ENCODE results near the gene RYR2. TPM values are rescaled to one million over a fixed set of nuclear protein-coding genes. Genes with fewer than 3 reads are reported as not detected.

The RYR2 gene
- total RNA-seq (2014; rRNA removed; shearing (Covaris generic)) = 3.6 and 4.7 TPM in 2 replicates
- 4.0 and 4.1 TPM in 2 replicates for polyA plus RNA-seq (2014; cell fraction: nucleus; rRNA removed)

DNA sequence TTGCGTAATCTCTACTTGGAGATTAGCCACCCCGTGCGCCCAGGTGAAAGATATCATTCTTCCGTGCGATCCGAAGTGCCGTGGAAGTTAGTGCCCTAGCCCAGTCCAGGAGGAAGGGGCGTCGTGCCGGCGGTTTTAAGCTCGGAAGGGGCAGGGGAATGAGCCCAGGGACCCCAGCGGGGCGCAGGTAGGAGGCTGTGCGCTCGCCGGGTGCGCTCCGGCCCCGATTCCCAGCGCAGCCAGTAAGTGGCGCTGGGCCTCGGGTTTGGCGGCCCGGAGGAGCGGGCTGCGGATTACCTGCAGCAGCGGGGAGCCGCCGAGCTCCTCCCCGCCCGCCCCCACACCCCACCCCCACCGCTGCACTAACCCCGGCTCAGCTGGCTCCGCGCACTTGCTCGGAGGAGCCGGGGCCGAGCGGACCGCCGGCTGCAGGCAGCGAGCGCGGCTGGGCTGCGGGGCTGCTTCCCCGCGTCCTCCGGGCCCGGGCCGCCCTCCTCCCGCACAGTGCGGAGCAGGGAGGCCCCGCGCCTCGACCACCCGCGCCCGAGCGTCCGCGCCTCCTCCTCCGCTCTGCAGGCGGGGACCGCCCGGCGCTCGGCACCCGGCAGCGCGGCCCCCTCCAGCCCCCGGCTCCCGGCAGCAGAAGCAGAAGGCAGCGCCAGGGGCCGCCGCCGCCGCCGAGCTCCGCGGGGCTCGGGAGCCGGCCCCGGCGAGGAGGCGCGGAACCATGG, at the start of gene RYR2:
RYR2 (plus strand) TSS at position 390 of the 731 bp plus-strand sequence; CDS start at position 728, 338 bp downstream.
- DNase-seq (ENCODE audit: extremely low read depth, low read depth) = peak; percentile 28

DNA sequence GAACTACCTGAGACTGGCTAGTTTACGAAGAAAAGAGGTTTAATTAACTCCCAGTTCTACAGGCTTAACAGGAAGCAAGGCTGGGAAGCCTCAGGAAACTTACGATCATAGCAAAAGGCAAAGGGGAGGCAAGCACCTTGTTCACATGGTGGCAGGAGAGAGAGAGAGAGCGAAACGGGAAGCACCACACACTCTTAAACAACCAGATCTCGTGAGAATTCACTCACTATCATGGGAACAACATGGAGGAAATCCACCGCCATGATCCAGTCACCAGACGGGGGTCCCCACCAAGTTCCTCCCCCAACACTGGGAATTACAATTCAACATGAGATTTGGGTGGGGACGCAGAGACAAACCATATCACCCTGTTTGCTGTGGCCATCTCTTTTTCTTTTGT, 49.5 kb upstream of the RYR2 start:
- no peak for DNase-seq (ENCODE audit: extremely low read depth, low read depth)

DNA sequence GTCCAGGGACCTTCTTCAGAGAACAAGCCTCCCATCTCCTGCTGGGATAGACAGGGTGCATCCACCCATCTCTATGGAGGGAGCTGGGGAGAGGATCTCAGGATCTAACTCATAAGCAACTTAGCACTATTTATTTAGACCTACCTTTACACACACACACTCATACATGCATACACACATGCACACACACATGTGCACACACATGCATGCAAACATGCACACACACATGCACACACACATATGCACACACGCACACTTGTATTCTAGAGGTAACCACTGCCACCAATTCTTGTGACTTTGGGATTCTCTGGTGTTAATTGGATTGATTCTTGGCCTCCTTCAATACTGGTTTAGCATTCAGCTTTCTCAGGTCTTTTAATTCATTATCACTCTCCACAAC, 47.5 kb upstream of the RYR2 start:
- DNase-seq (ENCODE audit: extremely low read depth, low read depth) = no peak

DNA sequence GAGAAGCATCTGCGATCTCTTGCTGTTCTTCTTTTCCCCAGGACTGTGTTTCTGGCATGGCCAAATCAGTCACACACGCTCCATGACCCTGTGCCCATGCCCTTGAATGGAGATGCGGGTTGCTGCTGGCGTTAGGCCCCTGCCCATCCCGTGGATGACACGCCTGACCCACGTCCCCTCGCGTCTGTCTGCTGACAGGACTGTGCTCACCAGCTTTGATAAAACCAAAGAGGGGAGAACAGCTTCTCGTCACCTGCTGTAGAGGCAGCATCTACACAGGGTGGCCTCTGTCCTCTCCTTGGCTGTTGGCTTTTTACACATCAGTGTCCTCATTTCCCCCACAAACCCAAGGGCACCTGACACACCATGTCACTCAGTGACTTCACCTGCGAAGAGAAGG, 44.6 kb upstream of the RYR2 start:
- DNase-seq (ENCODE audit: extremely low read depth, low read depth) = no peak

DNA sequence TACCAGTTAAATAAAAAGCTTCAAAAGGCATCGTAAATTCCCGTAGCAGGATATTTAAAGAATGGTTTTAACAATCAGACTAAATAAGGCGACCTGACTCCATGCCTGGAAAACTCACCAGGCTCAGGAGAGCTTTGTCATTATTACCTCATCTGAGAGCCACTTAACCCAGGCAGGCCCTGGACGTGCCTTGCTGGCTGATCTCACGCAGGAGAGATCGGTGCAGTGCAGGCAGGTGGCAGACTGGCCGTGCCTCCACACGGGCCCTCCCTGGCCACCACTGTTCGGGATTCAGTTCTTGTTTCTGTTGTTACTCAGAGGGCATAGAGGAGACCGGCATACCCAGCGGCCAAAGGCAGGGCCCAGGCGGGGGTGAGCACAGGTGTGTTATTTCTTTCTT, 44.1 kb upstream of the RYR2 start:
- no peak for DNase-seq (ENCODE audit: extremely low read depth, low read depth)

DNA sequence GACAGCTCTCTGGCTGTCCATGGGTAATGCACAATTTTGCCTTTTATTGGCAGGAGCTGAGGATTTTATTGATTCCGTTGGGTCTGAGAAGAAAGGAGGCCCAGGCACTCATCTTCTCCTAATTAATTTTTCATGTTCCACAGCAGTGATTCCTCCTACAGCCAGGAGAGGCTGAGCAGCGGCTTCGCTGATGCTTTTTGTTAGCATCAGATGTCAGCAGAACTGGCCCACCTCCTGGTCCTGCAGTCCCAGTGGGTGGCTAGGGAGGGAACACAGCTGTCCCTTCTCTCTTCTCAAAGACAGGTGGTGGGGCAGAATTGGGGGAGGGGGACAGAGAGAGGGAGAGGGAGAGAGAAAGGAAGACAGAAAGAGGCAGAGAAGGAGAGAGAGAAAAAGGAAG, 43.4 kb upstream of the RYR2 start:
- DNase-seq (ENCODE audit: extremely low read depth, low read depth) = no peak

DNA sequence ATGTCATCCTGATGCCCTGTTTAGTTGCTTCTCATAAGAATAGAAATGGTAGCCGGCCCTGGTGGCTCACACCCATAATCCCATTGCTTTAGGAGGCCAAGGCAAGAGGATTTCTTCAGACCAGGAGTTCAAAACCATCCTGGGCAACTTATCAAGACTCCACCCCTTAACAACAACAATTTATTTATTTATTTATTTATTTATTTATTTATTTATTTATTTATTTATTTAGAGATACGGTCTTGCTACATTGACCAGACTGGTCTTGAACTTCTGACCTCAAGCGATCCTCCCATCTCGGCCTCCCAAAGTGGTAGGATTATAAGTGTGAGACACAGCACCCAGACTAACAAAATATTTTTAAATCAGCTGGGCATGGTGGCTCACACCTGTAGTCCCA, 41.8 kb upstream of the RYR2 start:
- no peak for DNase-seq (ENCODE audit: extremely low read depth, low read depth)

DNA sequence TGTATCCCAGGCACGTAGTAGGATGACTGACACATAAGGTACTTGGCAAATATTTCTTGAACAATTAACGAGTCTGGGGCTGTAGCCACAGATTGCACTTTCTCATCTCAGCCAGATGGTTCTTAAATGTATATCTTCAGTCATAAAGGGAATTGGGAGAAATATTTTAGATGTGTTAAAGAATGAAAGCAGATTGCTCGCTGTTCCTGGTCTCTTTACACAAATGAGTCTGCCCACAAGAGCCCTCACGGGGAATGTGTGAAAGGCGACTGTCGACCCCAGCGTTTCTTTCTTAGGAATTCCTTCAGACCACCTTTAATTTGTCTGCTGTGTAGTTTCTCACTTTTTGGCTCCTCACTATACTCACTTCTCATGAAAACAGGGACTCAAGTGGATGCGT, 38.5 kb upstream of the RYR2 start:
- no peak for DNase-seq (ENCODE audit: extremely low read depth, low read depth)

DNA sequence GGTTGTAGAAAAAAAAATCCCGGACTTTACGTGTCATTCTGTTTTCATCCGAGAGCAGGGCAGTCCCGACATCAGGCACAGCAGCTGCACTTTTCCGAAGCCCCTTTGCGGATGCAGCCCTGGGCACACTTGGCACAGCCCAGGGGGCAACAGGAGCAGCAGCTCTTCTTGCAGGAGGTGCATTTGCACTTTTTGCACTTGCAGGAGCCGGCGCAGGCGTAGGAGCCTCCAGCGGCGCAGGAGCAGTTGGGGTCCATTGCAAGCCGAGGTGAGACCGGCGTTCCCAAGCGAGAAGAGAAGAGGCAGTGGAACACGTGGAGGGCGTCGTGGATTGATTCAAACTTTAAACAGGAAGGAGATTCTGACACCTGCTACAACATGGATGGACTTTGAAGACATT, 37.9 kb upstream of the RYR2 start, which contains the start of gene MT1HL1:
MT1HL1 (minus strand) TSS at position 326 of the 400 bp plus-strand sequence; CDS start at position 257, 69 bp downstream.
- DNase-seq (ENCODE audit: extremely low read depth, low read depth) = no peak

DNA sequence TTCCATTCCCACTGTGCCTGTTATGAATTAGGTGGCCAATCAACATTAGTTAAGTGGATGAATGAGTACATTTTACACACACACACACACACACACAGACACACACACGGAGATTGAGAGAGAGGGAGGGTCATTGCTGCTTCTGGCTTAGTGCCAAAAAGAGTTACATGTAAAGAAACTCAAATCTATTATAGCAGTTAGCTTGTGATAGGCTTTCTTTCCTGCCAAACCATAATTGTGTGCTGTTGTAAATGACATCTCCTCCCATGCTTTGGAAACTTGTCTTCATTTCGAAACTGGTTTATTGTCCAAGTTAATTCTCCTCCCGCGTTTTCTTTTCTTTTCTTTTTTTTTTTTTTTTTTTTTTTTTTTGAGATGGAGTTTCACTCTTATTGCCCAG, 36.3 kb upstream of the RYR2 start:
- no peak for DNase-seq (ENCODE audit: extremely low read depth, low read depth)

DNA sequence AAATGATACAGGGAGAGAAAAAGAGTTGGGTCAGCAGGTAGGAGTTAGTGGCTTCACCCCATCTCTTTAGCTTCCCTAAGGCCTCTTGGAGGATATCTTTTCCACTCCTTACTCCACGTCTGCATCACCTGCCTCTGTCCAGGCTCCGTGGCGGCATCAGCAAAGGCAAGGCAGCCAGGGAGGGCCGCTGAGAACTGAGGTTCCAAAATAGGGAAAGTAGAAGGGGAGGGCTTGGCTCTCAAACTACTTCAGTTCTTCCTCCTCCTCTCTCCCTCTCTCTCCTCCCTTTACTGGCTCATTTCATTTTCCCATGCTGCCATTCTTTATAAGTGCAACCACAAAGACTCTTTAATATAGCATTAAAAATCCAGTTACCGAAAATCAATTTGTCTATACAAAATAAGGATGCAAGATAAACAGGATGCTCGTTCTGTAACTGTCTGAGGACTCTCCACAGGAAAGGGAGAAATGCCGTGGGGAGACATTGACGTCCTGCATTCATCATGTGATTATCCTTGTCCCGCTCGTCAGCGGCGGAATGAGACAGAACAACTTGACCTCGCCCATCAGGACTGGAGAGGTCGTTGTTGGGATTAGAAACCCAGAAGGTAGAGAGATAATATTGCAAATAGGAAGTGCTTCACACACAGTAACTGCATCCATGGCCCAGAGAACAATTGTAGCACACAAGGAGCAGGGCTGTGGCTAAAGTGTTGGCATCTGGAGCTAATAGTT, 34.7 kb upstream of the RYR2 start:
- no peak for DNase-seq (ENCODE audit: extremely low read depth, low read depth)

DNA sequence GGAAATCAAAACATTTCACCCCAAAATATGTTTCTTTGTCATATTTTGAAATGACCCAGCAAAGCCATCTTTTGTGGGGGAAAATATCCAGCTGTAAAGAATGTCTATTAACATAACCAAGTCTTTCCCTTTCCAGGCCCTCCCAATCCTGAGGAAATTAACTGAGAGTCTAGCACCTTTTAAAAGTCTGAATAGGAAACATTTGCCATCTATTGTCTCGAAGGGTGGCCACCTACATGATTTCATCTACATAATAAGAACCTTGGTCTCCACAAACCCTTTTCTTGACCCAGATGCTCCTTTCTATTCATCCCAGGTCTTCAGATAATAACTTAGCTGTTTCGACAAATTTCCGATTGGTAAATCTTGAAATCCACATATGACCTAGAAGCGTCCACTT, 32.4 kb upstream of the RYR2 start:
- no peak for DNase-seq (ENCODE audit: extremely low read depth, low read depth)

DNA sequence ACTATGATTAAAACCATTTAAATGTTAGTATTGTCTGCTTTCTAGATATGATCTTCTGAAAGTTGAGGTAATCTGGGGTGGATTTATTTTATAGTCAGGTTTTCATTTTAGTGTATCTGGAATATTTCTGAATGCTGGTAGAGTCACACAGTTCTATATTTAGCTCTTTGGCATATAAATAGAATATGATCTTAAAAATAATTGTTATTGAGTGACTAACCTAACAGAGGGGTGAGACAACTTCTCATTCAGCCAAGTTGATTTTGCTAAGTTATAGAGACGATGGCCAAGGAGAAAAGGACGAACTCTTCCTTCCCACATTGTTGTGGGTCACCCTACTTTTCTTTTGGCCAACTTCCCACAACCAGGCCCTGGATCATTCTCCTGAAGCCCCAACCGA, 30.6 kb upstream of the RYR2 start:
- no peak for DNase-seq (ENCODE audit: extremely low read depth, low read depth)

DNA sequence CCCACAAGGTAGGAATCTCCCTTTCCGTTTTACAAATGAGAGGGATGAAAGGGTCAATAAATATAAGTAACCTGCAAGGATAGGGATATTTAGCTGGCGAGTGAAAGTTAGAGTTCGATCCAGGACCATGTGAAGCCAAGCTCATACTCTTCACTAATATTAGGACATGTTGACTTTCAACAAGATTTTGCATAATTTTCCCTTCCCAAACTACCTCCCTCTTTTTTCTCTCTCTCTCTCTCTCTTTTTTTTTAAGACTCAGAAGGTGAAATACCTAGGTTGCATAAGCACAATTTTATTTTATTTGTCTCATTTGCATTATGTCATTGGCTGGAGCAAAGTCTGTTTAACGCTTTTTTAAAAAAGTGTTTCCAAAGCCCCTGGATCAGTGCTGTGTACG, 29.6 kb upstream of the RYR2 start:
- no peak for DNase-seq (ENCODE audit: extremely low read depth, low read depth)

DNA sequence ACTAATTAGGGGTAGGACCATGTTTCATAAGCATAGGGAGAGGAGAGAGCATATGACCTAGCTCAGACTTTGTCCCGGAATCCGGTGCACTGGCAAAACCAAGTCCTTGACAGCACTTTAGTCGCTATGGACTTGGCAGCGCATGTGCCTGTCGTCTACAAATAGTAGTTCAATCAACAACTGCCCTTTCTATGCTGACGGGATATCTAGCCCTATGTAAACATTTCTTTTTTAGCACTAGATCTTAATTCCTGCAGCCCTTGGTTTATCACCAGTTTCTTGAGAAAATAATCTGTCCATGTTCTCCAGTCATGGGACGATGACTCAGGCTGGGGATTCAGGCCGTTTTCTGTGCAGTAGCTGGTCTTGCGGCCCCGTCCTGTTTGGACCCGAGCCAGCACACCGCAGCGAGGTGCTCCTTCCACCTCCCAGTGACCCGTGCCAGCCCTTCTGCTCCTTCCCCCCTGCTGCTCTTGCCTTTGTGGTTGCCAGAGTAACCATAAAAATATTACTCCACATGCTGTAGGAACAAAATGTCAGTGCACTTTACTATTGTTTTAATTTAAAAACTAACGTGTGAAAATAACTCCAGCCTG, 29.1 kb upstream of the RYR2 start:
- peak; percentile 12 for DNase-seq (ENCODE audit: extremely low read depth, low read depth)

DNA sequence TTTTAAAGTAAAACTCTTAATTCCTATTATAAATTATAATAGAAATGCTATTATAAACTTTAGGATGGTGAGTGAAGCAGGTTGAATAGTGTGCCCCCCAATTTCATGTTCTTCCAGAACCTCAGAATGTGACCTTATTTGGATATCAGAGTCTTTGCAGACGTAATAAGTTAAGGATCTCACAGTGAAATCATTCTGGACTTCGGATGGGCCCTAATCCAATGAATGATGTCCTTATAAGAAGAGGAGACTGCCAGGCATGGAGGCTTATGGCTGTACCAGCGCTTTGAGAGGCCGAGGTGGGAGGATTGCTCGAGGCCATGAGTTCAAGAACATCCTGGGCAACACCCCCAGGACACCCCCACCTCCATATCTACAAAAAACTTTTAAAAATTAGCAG, 28.4 kb upstream of the RYR2 start:
- DNase-seq (ENCODE audit: extremely low read depth, low read depth) = no peak

DNA sequence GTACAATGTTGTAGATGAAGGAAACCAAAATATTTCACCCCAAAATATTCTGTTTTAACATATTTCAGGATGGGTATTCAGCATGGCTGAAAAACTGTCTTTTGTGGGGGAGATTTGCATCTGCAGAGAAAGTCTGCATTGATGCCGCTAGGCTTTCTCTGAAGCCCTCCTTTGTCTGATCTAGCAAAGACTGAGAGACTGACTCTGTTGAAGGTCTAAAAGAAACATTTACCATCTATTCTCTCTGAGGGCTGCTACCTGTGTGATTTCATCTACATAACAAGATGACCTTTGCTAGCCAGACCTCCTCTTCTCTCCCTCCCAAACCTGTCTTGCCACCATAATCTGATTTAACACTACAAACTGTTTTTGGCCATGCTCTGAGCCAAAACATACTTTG, 25.4 kb upstream of the RYR2 start:
- DNase-seq (ENCODE audit: extremely low read depth, low read depth) = no peak

DNA sequence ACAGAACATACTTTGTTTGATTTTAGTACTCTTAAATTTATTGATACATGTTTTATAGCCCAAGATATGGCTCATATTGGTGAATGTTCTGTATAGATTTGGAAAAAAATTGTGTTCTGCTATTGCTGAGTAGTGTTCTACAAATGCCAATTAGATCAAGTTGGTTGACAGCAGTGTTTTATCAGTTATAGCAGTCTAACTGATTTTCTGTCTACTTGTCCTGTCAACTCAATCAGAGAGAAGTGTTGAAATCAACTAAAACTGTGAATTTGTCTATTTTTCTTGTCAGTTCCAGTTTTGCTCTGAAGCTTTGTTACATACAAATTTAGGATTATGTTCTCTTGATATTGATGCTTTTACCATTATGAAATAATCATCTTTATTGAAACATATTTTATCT, 23.1 kb upstream of the RYR2 start:
- DNase-seq (ENCODE audit: extremely low read depth, low read depth) = no peak

DNA sequence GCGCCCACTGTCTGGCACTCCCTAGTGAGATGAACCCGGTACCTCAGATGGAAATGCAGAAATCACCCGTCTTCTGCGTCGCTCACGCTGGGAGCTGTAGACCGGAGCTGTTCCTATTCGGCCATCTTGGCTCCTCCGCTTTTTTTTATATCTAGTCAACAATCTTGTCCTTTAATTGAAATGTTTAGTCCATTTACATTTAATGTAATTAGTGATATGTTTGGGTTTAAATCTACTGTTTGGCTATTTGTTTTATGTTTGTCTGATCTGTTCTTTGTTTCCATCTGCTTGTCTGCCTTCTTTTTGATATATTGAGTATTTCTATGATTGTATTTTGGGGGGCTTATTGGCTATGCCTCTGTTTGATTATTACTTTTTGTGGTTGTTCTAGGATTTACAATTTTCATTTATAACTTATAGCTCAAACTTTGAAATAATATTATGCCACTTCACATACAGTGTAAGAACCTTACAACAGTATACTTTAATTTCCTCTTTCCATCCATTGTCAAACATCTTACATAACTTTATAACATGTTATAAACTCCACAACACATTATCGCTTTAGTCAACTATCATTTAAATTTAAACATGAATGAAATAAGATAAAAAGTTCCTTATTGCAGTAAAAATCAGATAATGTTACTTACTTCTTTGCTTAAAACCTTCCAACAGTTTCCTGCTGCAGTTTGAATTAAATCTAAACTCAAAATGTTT, 16.5 kb upstream of the RYR2 start:
- no peak for DNase-seq (ENCODE audit: extremely low read depth, low read depth)

DNA sequence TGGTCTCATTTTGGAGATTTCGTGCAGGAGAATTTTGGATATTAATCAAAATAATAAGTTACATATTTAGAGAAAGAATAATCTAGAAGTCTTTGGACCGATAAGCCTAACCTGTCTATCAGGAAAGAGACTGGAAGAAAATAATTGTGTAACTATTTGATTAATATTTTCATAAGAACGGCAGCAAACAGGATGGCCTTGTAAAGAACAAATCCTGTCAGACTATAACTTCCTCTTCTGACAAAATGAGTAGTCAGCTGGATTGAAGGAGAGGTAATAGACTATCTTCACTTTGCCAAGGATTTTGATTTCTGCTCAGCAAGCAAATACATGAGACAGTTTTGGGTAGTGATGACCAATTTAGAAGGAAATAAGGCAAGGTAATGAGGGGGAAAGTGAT, 12.7 kb upstream of the RYR2 start:
- no peak for DNase-seq (ENCODE audit: extremely low read depth, low read depth)
